ENCODE results near the gene SPCS1. TPM values are rescaled to one million over a fixed set of nuclear protein-coding genes. Genes with fewer than 3 reads are reported as not detected.

SPCS1 gene
- total and polyA plus RNA-seq, 9 of the 15 experiments (the other 6 are each of a cell fraction or from before 2014, with no cell fraction given) = 73.9 to 567 (median 127) TPM

DNA sequence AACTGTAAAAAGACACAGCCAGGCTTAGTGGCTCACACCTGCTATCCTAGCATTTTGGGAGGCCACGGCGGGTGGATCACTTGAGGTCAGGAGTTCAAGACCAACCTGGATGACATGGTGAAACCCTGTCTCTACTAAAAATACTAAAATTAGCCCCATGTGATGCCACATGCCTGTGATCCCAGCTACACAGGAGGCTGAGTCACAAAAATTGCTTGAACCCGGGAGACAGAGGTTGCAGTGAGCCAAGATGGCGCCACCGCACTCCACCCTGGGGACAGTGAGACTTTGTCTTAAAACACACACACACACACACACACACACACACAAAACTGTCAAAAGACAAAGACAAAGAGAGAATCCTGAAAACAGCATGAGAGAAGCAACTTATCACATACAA is 18.0 kb downstream of the SPCS1 start:
- in situ Hi-C loops (cut with MboI) = no loop called here
- FAIRE-seq = no peak
- Histone ChIP-seq H3K4me3 (no peak overlapping the region), H3K4me2 (ENCODE audit: insufficient read depth, low read length) (no peak overlapping the region), H3K4me1 (replicated peaks in 1 of 2; ENCODE audit: control insufficient read depth in 2 of 2, insufficient read depth in 2 of 2, low read length in 2 of 2) (no peaks in the 10 kb centered on the region), H3K36me3 (ENCODE audit: control insufficient read depth, insufficient read depth, low read length) (no peaks in the 10 kb centered on the region), H3K9me3 (replicated peaks; ENCODE audit: control insufficient read depth, insufficient read depth, low read depth, low read length) (no peaks in the 10 kb centered on the region; the same call in 1 of the 2 replicates), H3K27ac (ENCODE audit: extremely low read depth, low read depth, low read length) (no peak overlapping the region), H4K20me1 (replicated peaks; ENCODE audit: control insufficient read depth, insufficient read depth, low read length) (no peaks in the 10 kb centered on the region), H3K9me1 (ENCODE audit: control insufficient read depth, insufficient read depth, low read length) (no peaks in the 10 kb centered on the region), H3K79me2 (ENCODE audit: control insufficient read depth, insufficient read depth, low read length) (no peaks in the 10 kb centered on the region), H3K27me3 (ENCODE audit: control insufficient read depth in 2 of 2, insufficient read depth in 2 of 2, low read length in 2 of 2) (no peaks in the 10 kb centered on the region), H3K9ac (ENCODE audit: insufficient read depth in 1 of 2, low read depth in 2 of 2, low read length in 2 of 2) (no peak overlapping the region), H2AFZ (ENCODE audit: low read depth, low read length) (no peak overlapping the region)
- ATAC-seq = no peak
- CTCF ChIA-PET (ENCODE audit: low intra/inter-chr PET ratio) = no interaction called here
- TF ChIP-seq MEF2A (IDR thresholded peaks at IDR 0.05; ENCODE audit: control insufficient read depth, low read depth, low read length) = no peak
- no peak for TF ChIP-seq ZNF175 (CRISPR knock-in tag; IDR thresholded peaks at IDR 0.05; ENCODE audit: low read depth)
- no peak for TF ChIP-seq ILK (tag; IDR thresholded peaks at IDR 0.05; ENCODE audit: borderline replicate concordance, low read depth)
- no peak for TF ChIP-seq BCL6 (CRISPR knock-in tag; IDR thresholded peaks at IDR 0.05)
- TF ChIP-seq SETDB1 (IDR thresholded peaks at IDR 0.05; ENCODE audit: low read length) = no peak
- TF ChIP-seq HEY1 (CRISPR knock-in tag; IDR thresholded peaks at IDR 0.05; ENCODE audit: borderline replicate concordance) = no peak
- TF ChIP-seq, protein P1, sequence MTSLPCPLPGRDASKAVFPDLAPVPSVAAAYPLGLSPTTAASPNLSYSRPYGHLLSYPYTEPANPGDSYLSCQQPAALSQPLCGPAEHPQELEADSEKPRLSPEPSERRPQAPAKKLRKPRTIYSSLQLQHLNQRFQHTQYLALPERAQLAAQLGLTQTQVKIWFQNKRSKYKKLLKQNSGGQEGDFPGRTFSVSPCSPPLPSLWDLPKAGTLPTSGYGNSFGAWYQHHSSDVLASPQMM (CRISPR knock-in tag; IDR thresholded peaks at IDR 0.05) = no peak
- TF ChIP-seq, protein P2, sequence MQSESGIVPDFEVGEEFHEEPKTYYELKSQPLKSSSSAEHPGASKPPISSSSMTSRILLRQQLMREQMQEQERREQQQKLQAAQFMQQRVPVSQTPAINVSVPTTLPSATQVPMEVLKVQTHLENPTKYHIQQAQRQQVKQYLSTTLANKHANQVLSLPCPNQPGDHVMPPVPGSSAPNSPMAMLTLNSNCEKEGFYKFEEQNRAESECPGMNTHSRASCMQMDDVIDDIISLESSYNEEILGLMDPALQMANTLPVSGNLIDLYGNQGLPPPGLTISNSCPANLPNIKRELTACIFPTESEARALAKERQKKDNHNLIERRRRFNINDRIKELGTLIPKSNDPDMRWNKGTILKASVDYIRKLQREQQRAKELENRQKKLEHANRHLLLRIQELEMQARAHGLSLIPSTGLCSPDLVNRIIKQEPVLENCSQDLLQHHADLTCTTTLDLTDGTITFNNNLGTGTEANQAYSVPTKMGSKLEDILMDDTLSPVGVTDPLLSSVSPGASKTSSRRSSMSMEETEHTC (IDR thresholded peaks at IDR 0.05) = no peak
- TF ChIP-seq RUNX1 (IDR thresholded peaks at IDR 0.05; ENCODE audit: low read depth) = no peak
- no peak for TF ChIP-seq ZNF512 (tag; IDR thresholded peaks at IDR 0.05)
- TF ChIP-seq ZFPM2 (CRISPR knock-in tag; IDR thresholded peaks at IDR 0.05) = no peak
- no peak for TF ChIP-seq RFX7 (CRISPR knock-in tag; IDR thresholded peaks at IDR 0.05)
- TF ChIP-seq CCAR2 (IDR thresholded peaks at IDR 0.05; ENCODE audit: low read depth, low read length) = no peak
- TF ChIP-seq MIER1 (IDR thresholded peaks at IDR 0.05; ENCODE audit: low read depth) = no peak
- no peak for TF ChIP-seq GABPA (tag; conservative IDR thresholded peaks at IDR 0.05; ENCODE audit: low read depth)
- TF ChIP-seq, protein P3, sequence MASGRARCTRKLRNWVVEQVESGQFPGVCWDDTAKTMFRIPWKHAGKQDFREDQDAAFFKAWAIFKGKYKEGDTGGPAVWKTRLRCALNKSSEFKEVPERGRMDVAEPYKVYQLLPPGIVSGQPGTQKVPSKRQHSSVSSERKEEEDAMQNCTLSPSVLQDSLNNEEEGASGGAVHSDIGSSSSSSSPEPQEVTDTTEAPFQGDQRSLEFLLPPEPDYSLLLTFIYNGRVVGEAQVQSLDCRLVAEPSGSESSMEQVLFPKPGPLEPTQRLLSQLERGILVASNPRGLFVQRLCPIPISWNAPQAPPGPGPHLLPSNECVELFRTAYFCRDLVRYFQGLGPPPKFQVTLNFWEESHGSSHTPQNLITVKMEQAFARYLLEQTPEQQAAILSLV (tag; IDR thresholded peaks at IDR 0.05) = no peak
- TF ChIP-seq, protein P4, sequence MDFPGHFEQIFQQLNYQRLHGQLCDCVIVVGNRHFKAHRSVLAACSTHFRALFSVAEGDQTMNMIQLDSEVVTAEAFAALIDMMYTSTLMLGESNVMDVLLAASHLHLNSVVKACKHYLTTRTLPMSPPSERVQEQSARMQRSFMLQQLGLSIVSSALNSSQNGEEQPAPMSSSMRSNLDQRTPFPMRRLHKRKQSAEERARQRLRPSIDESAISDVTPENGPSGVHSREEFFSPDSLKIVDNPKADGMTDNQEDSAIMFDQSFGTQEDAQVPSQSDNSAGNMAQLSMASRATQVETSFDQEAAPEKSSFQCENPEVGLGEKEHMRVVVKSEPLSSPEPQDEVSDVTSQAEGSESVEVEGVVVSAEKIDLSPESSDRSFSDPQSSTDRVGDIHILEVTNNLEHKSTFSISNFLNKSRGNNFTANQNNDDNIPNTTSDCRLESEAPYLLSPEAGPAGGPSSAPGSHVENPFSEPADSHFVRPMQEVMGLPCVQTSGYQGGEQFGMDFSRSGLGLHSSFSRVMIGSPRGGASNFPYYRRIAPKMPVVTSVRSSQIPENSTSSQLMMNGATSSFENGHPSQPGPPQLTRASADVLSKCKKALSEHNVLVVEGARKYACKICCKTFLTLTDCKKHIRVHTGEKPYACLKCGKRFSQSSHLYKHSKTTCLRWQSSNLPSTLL (IDR thresholded peaks at IDR 0.05) = no peak
- WGBS (ENCODE audit: insufficient coverage, low coverage, missing lambda C conversion rate) = 74% methylated on average over 4 of the region's 5 CpGs
- POLR2A ChIA-PET = no interaction called here
- BruUV-seq (replicated peaks) = no TSS peak
- intact Hi-C loops (cut with micrococcal nuclease) = no loop called here
- DNase-seq (ENCODE audit: extremely low read depth in 1 of 4, low spot score in 3 of 4) = no peak

Data from K562 (cell line).